ENCODE measurements around the gene RRAS.

The RRAS gene

GRCh38 chr19:49616532-49616931 lies 23.4 kb downstream of the RRAS start:
- no peak for TF ChIP-seq CTCF (conservative IDR thresholded peaks at IDR 0.05)

GRCh38 chr19:49615861-49616260 lies 24.1 kb downstream of the RRAS start:
- TF ChIP-seq CTCF (conservative IDR thresholded peaks at IDR 0.05) = no peak
- no peak overlapping the region for H3K27ac ChIP-seq

More at GRCh38 chr19:49616532-49616931, 23.4 kb downstream of the RRAS start:
- no peak overlapping the region for H3K27ac ChIP-seq

GRCh38 chr19:49614096-49614833 lies 25.7 kb downstream of the RRAS start:
- no peak for TF ChIP-seq CTCF (conservative IDR thresholded peaks at IDR 0.05)
- H3K27ac ChIP-seq = peak overlapping the region; percentile 57

GRCh38 chr19:49613374-49613773 lies 26.6 kb downstream of the RRAS start:
- TF ChIP-seq CTCF (conservative IDR thresholded peaks at IDR 0.05) = no peak
- H3K27ac ChIP-seq = peak overlapping the region; percentile 57

- no peak overlapping the region for H3K27ac ChIP-seq
- no peak for TF ChIP-seq CTCF (conservative IDR thresholded peaks at IDR 0.05)
Observed at GRCh38 chr19:49609499-49610092, 30.3 kb downstream of the RRAS start.

- no peak overlapping the region for H3K27ac ChIP-seq
- TF ChIP-seq CTCF (conservative IDR thresholded peaks at IDR 0.05) = no peak
Observed at GRCh38 chr19:49605605-49606004, 34.3 kb downstream of the RRAS start.

GRCh38 chr19:49602806-49603205 lies 37.1 kb downstream of the RRAS start:
- no peak overlapping the region for H3K27ac ChIP-seq
- no peak for TF ChIP-seq CTCF (conservative IDR thresholded peaks at IDR 0.05)
